Thyroid gland (tissue), 4 donors: ENCODE results near the gene ATP6V0B. TPM values are rescaled to one million over a fixed set of nuclear protein-coding genes. Genes with fewer than 3 reads are reported as not detected.

Experiments used
- DNase-seq, 2 donors: peaks; one replicate each; pipeline ENCODE4 v3.0.0-alpha.2; 2019
- H3K27ac ChIP-seq, 3 donors: fragments of 200-600 bp; sonication (generic); 1 replicate in 2 of 3; 2 replicates in 1 of 3; pipeline ENCODE4 v1.5.1; 2016 to 2019; ENCODE audit warnings: mild to moderate bottlenecking in 1 of 3, moderate library complexity in 1 of 3
- H3K27me3 ChIP-seq: fragments of 200-600 bp; sonication (generic); one replicate; pipeline ENCODE4 v1.5.1; 2019
- H3K36me3 ChIP-seq, 2 donors: fragments of 200-600 bp; sonication (generic); one replicate each; pipeline ENCODE4 v1.5.1; 2016 to 2019
- H3K4me1 ChIP-seq, 2 donors: fragments of 200-600 bp; sonication (generic); one replicate each; pipeline ENCODE4 v1.5.1; 2017 to 2019
- H3K4me3 ChIP-seq, 3 donors: fragments of 200-600 bp; sonication (generic); replicated peaks in 1 of 3; 1 replicate in 2 of 3; 2 replicates in 1 of 3; pipeline ENCODE4 v1.5.1; 2016; ENCODE audit warnings: mild to moderate bottlenecking in 1 of 3
- H3K9me3 ChIP-seq: fragments of 200-600 bp; sonication (generic); one replicate; pipeline ENCODE4 v1.5.1; 2017
- POLR2A ChIP-seq, 2 donors: fragments of 450-650 bp; IDR thresholded peaks; one replicate each; pipeline ENCODE4 v1.6.1; 2017; ENCODE audit warnings: antibody characterized with exemption in 2 of 2, mild to moderate bottlenecking in 2 of 2, moderate library complexity in 1 of 2
- WGBS, 2 donors: methylation state at CpG; one replicate each; pipeline ENCODE4 v1.1.5; 2017; 5-methylcytosine and 5-hydroxymethylcytosine counted together
- intact Hi-C: fragments of 100-400 bp; cut with DNase I; formaldehyde crosslinking; loops from one replicate; pipeline ENCODE4 v1.15.1; 2023
- total RNA-seq, 4 donors: library from RNA; depleted of rRNA; stranded (reverse); fragments of >200 nt; gene quantifications; one replicate each; pipeline ENCODE4 v1.2.3, GENCODE V29; 2016
- TF ChIP-seq, protein P1 (sequence below), 6 experiments: fragments of 200-600 bp in 3 of 6; fragments of 450-650 bp in 3 of 6; sonication (generic) in 3 of 6; IDR thresholded peaks; one replicate each; pipeline ENCODE4 v1.5.1; 2016 to 2019; ENCODE audit warnings: antibody characterized with exemption in 6 of 6, mild to moderate bottlenecking in 2 of 6, inconsistent platforms in 1 of 6, moderate library complexity in 1 of 6

The ATP6V0B gene
- total RNA-seq, 4 donors from 2014 or later: 128 to 302 (median 216) TPM

DNA sequence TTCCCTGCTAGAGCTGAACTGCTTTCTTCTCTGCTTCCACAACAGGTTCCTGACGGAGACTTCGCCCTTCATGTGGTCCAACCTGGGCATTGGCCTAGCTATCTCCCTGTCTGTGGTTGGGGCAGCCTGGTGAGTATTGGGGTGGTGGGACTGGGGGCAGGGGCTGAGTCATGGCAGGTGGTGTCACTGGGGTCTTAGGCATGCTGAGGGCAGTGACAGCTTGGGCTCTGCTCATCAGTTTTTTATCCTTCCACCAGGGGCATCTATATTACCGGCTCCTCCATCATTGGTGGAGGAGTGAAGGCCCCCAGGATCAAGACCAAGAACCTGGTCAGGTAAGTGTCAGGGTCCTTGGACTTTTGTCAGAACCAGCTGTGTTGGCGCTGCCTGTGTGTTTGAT is 1.3 kb downstream of the ATP6V0B start:
- no peak for TF ChIP-seq POLR2A (IDR thresholded peaks at IDR 0.05)
- TF ChIP-seq, protein P1, sequence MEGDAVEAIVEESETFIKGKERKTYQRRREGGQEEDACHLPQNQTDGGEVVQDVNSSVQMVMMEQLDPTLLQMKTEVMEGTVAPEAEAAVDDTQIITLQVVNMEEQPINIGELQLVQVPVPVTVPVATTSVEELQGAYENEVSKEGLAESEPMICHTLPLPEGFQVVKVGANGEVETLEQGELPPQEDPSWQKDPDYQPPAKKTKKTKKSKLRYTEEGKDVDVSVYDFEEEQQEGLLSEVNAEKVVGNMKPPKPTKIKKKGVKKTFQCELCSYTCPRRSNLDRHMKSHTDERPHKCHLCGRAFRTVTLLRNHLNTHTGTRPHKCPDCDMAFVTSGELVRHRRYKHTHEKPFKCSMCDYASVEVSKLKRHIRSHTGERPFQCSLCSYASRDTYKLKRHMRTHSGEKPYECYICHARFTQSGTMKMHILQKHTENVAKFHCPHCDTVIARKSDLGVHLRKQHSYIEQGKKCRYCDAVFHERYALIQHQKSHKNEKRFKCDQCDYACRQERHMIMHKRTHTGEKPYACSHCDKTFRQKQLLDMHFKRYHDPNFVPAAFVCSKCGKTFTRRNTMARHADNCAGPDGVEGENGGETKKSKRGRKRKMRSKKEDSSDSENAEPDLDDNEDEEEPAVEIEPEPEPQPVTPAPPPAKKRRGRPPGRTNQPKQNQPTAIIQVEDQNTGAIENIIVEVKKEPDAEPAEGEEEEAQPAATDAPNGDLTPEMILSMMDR (IDR thresholded peaks at IDR 0.05): no peak
- peaks cover 33 to 48% of the 10 kb centered on the region in 2 donors for H3K4me1 ChIP-seq
- H3K9me3 ChIP-seq: no peaks in the 10 kb centered on the region
- peak overlapping the region in 1 of 3 donors; percentile 84 for H3K27ac ChIP-seq
- 83 to 90% methylated on average over 2 to 4 of the region's 4 CpGs for WGBS, 2 donors
- peak overlapping the region in 1 of 3 donors; percentile 96 for H3K4me3 ChIP-seq
- peaks cover 13 to 14% of the 10 kb centered on the region in 2 donors for H3K36me3 ChIP-seq
- intact Hi-C loops: no loop called here
- no peaks in the 10 kb centered on the region for H3K27me3 ChIP-seq
- no peak for DNase-seq

DNA sequence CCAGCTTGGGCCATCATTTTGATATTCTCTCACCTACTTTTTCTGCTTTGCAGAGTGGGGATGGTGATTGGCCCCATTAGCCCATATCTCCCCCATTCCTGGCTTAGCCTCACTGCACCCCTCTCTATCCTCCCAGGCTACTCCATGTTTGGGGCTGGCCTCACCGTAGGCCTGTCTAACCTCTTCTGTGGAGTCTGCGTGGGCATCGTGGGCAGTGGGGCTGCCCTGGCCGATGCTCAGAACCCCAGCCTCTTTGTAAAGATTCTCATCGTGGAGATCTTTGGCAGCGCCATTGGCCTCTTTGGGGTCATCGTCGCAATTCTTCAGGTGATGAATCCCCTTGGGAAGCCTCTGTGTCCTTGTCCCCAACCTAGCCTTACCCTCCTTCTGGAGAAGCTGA is 2.1 kb downstream of the ATP6V0B start:
- intact Hi-C loops: no loop called here
- H3K4me3 ChIP-seq: no peak overlapping the region
- no peaks in the 10 kb centered on the region for H3K9me3 ChIP-seq
- WGBS, 2 donors: 92 to 94% methylated on average over 8 of the region's 8 CpGs
- DNase-seq: no peak
- no peak overlapping the region for H3K27ac ChIP-seq
- H3K4me1 ChIP-seq: peaks cover 33 to 46% of the 10 kb centered on the region in 2 donors
- peaks cover 13 to 14% of the 10 kb centered on the region in 2 donors for H3K36me3 ChIP-seq
- H3K27me3 ChIP-seq: no peaks in the 10 kb centered on the region
- TF ChIP-seq POLR2A (IDR thresholded peaks at IDR 0.05): no peak
- TF ChIP-seq, protein P1 (IDR thresholded peaks at IDR 0.05): no peak

DNA sequence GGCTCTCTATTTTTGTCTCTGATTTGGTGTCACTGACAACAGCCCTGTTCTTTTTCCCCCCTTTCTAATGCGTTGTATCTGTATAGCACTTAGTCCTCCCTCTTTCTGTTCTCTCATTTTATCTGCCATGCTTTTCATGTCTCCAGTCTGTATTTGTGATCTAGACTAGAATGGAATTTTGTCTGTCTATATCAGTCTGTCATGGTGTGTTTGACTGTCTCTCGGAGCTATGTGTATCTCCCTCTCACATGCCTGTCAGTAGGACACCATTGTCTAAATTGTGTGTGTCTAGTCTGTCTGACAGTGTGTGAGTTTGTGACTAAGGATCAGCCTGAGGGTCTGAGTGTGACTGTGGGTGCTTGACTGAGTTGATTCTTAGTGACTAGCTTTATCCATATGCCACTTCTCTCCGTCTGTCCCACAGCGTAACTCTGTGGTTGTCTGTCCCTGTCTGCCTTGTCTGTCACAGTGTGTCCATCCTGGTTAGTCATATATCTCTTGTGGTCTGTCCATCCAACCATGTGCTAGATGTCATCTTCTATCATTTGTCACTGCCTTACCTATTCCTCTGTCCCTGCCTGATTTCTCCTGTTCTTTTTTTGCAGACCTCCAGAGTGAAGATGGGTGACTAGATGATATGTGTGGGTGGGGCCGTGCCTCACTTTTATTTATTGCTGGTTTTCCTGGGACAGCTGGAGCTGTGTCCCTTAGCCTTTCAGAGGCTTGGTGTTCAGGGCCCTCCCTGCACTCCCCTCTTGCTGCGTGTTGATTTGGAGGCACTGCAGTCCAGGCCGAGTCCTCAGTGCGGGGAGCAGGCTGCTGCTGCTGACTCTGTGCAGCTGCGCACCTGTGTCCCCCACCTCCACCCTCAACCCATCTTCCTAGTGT is 2.9 kb downstream of the ATP6V0B start:
- Histone ChIP-seq H3K27me3 (no peaks in the 10 kb centered on the region), H3K4me3 (no peak overlapping the region), H3K4me1 (peaks cover 33 to 46% of the 10 kb centered on the region in 2 donors), H3K9me3 (no peaks in the 10 kb centered on the region), H3K36me3 (peaks cover 9 to 14% of the 10 kb centered on the region in 2 donors), H3K27ac (no peak overlapping the region)
- no peak for TF ChIP-seq POLR2A (IDR thresholded peaks at IDR 0.05)
- TF ChIP-seq, protein P1 (IDR thresholded peaks at IDR 0.05): no peak
- WGBS, 2 donors: 89 to 96% methylated on average over 9 of the region's 9 CpGs
- intact Hi-C loops: no loop called here
- DNase-seq: no peak

- no peak for DNase-seq
- H3K4me3 ChIP-seq: no peak overlapping the region
- H3K36me3 ChIP-seq: peaks cover 9 to 14% of the 10 kb centered on the region in 2 donors
- no peaks in the 10 kb centered on the region for H3K27me3 ChIP-seq
- 66 to 76% methylated on average over 5 of the region's 5 CpGs for WGBS, 2 donors
- H3K9me3 ChIP-seq: no peaks in the 10 kb centered on the region
- intact Hi-C loops: no loop called here
- TF ChIP-seq POLR2A (IDR thresholded peaks at IDR 0.05): no peak
- TF ChIP-seq, protein P1 (IDR thresholded peaks at IDR 0.05): no peak
- no peak overlapping the region for H3K27ac ChIP-seq
- H3K4me1 ChIP-seq: peaks cover 33 to 46% of the 10 kb centered on the region in 2 donors
These were observed 3.4 kb downstream of the ATP6V0B start for GRCh38 chr1:43978264-43978550.

GRCh38 chr1:43978551-43979260 is 3.9 kb downstream of the ATP6V0B start, which contains the start of gene B4GALT2:
Gene B4GALT2, plus strand, starts transcription at chr1:43979210. Its CDS starts 1,951 bp downstream, at chr1:43981161.
- H3K9me3 ChIP-seq: no peaks in the 10 kb centered on the region
- peak within 1 kb of the TSS in 2 of 3 donors; percentile 30 to 52 for H3K4me3 ChIP-seq
- H3K36me3 ChIP-seq: peaks cover 9 to 14% of the 10 kb centered on the region in 2 donors
- H3K4me1 ChIP-seq: peaks cover 33 to 46% of the 10 kb centered on the region in 2 donors
- no peak within 1 kb of the TSS for H3K27ac ChIP-seq
- no peaks in the 10 kb centered on the region for H3K27me3 ChIP-seq
- peak; percentile 36 to 38 for DNase-seq
- intact Hi-C loops: no loop called here
- no peak for TF ChIP-seq POLR2A (IDR thresholded peaks at IDR 0.05)
- TF ChIP-seq, protein P1 (IDR thresholded peaks at IDR 0.05): no peak
- WGBS, 2 donors: 23% methylated on average over 14 to 17 of the region's 54 CpGs
